HEK293 (cell line): ENCODE data around the gene TET1.

Experiments
- HOXA7 ChIP-seq: sonication (generic); formaldehyde crosslinking; IDR thresholded peaks from 2 replicates; pipeline ENCODE4 v1.8.1; 2022; ENCODE audit warnings: missing genetic modification reagents, borderline replicate concordance
- IKZF3 ChIP-seq: fragments of 450-650 bp; IDR thresholded peaks from 2 replicates; pipeline ENCODE4 v1.5.0; 2018; ENCODE audit warnings: missing biosample characterization, mild to moderate bottlenecking, missing genetic modification characterization, moderate library complexity
- KLF17 ChIP-seq: fragments of 450-650 bp; formaldehyde crosslinking; IDR thresholded peaks from 2 replicates; pipeline ENCODE4 v1.5.1; 2016; ENCODE audit warnings: missing biosample characterization, missing genetic modification characterization
- KLF9 ChIP-seq: fragments of 450-650 bp; formaldehyde crosslinking; IDR thresholded peaks from 2 replicates; pipeline ENCODE4 v1.5.1; 2016; ENCODE audit warnings: missing biosample characterization, missing genetic modification characterization, low read depth
- PRDM1 ChIP-seq: fragments of 450-650 bp; formaldehyde crosslinking; IDR thresholded peaks from 2 replicates; pipeline ENCODE4; 2016; ENCODE audit warnings: missing biosample characterization, missing genetic modification characterization
- PRDM10 ChIP-seq: fragments of 450-650 bp; formaldehyde crosslinking; IDR thresholded peaks from 2 replicates; pipeline ENCODE4 v1.5.1; 2016; ENCODE audit warnings: missing biosample characterization, missing genetic modification characterization
- SCRT2 ChIP-seq: fragments of 450-650 bp; formaldehyde crosslinking; IDR thresholded peaks from 2 replicates; pipeline ENCODE4 v1.5.1; 2016; ENCODE audit warnings: missing biosample characterization, missing genetic modification characterization
- SETDB1 ChIP-seq: IDR thresholded peaks from one replicate; pipeline ENCODE4 v1.6.1; 2017; ENCODE audit warnings: mild to moderate bottlenecking, low read length, moderate library complexity, mixed read lengths; ENCODE audit not compliant: insufficient read length
- ZBTB10 ChIP-seq: fragments of 450-650 bp; formaldehyde crosslinking; IDR thresholded peaks from 2 replicates; pipeline ENCODE4 v1.5.1; 2016; ENCODE audit warnings: missing biosample characterization, missing genetic modification characterization
- ZBTB6 ChIP-seq: fragments of 450-650 bp; formaldehyde crosslinking; IDR thresholded peaks from 2 replicates; pipeline ENCODE4 v1.5.1; 2017; ENCODE audit warnings: missing biosample characterization, missing genetic modification characterization
- ZBTB8A ChIP-seq: fragments of 450-650 bp; formaldehyde crosslinking; IDR thresholded peaks from 2 replicates; pipeline ENCODE4 v1.5.1; 2016; ENCODE audit warnings: missing biosample characterization, missing genetic modification characterization
- ZFP69B ChIP-seq: fragments of 450-650 bp; formaldehyde crosslinking; IDR thresholded peaks from 2 replicates; pipeline ENCODE4 v1.5.1; 2016; ENCODE audit warnings: missing biosample characterization, missing genetic modification characterization
- ZNF140 ChIP-seq: fragments of 450-650 bp; formaldehyde crosslinking; IDR thresholded peaks from 2 replicates; pipeline ENCODE4 v1.5.1; 2016; ENCODE audit warnings: missing biosample characterization, missing genetic modification characterization
- ZNF280C ChIP-seq: fragments of 450-650 bp; formaldehyde crosslinking; IDR thresholded peaks from 2 replicates; pipeline ENCODE4 v1.5.1; 2016; ENCODE audit warnings: missing biosample characterization, missing genetic modification characterization
- ZNF366 ChIP-seq: fragments of 450-650 bp; formaldehyde crosslinking; conservative IDR thresholded peaks from 2 replicates; pipeline ENCODE4 v1.5.1; 2016; ENCODE audit warnings: missing biosample characterization, missing genetic modification characterization
- ZNF391 ChIP-seq: fragments of 450-650 bp; formaldehyde crosslinking; IDR thresholded peaks from 2 replicates; pipeline ENCODE4 v1.5.1; 2016; ENCODE audit warnings: low read depth, missing biosample characterization, missing genetic modification characterization, borderline replicate concordance
- ZNF394 ChIP-seq: fragments of 450-650 bp; formaldehyde crosslinking; IDR thresholded peaks from 2 replicates; pipeline ENCODE4 v1.5.1; 2016; ENCODE audit warnings: missing biosample characterization, missing genetic modification characterization, mild to moderate bottlenecking, moderate library complexity, borderline replicate concordance
- ZNF544 ChIP-seq: fragments of 450-650 bp; formaldehyde crosslinking; IDR thresholded peaks from 2 replicates; pipeline ENCODE4 v1.5.0; 2017; ENCODE audit warnings: missing biosample characterization, missing genetic modification characterization
- ZNF549 ChIP-seq: fragments of 450-650 bp; IDR thresholded peaks from 2 replicates; pipeline ENCODE4 v1.5.1; 2018; ENCODE audit warnings: missing biosample characterization, missing genetic modification characterization, mild to moderate bottlenecking, inconsistent platforms, moderate library complexity
- ZNF561 ChIP-seq: fragments of 450-650 bp; IDR thresholded peaks from 2 replicates; pipeline ENCODE4 v1.5.1; 2018; ENCODE audit warnings: missing biosample characterization, missing genetic modification characterization, borderline replicate concordance
- ZNF596 ChIP-seq: fragments of 450-650 bp; IDR thresholded peaks from 2 replicates; pipeline ENCODE4 v1.5.0; 2018; ENCODE audit warnings: missing biosample characterization, mild to moderate bottlenecking, missing genetic modification characterization, moderate library complexity
- ZNF610 ChIP-seq: fragments of 450-650 bp; formaldehyde crosslinking; IDR thresholded peaks from 2 replicates; pipeline ENCODE4 v1.5.1; 2016; ENCODE audit warnings: missing biosample characterization, missing genetic modification characterization, borderline replicate concordance
- ZNF624 ChIP-seq: fragments of 450-650 bp; formaldehyde crosslinking; IDR thresholded peaks from 2 replicates; pipeline ENCODE4 v1.5.1; 2017; ENCODE audit warnings: missing biosample characterization, missing genetic modification characterization
- ZNF654 ChIP-seq: fragments of 450-650 bp; formaldehyde crosslinking; IDR thresholded peaks from 2 replicates; pipeline ENCODE4 v1.5.1; 2016; ENCODE audit warnings: low read depth, missing biosample characterization, missing genetic modification characterization
- ZNF658 ChIP-seq: fragments of 450-650 bp; formaldehyde crosslinking; IDR thresholded peaks from 2 replicates; pipeline ENCODE4; 2016; ENCODE audit warnings: missing biosample characterization, missing genetic modification characterization
- ZNF677 ChIP-seq: fragments of 450-650 bp; IDR thresholded peaks from 2 replicates; pipeline ENCODE4 v1.5.0; 2018; ENCODE audit warnings: missing biosample characterization, mild to moderate bottlenecking, missing genetic modification characterization, moderate library complexity
- ZSCAN30 ChIP-seq: fragments of 450-650 bp; IDR thresholded peaks from 2 replicates; pipeline ENCODE4 v1.5.1; 2018; ENCODE audit warnings: missing biosample characterization, mild to moderate bottlenecking, missing genetic modification characterization, moderate library complexity

Gene TET1

GRCh38 chr10:68560186-68560942 is at the start of gene TET1 (continued):
- TF ChIP-seq ZNF394 (peak; percentile 37; the same call in 1 of the 2 replicates), PRDM10 (peak; percentile 64; the same call in 1 of the 2 replicates), ZNF280C (tag by site-specific recombination) (no peak), ZSCAN30 (no peak; the same call in 1 of the 2 replicates), ZBTB6 (tag by site-specific recombination) (peak; percentile 33; the same call in 1 of the 2 replicates), ZNF561 (no peak), KLF17 (tag by site-specific recombination) (peak; percentile 33; the same call in 1 of the 2 replicates), SETDB1 (no peak), KLF9 (tag by site-specific recombination) (0 out of 2 replicates have a peak, but pooled peaks have one; percentile 10), ZNF654 (tag by site-specific recombination) (no peak), ZBTB10 (peak; percentile 92), ZNF658 (tag by site-specific recombination) (no peak), ZNF677 (tag by site-specific recombination) (no peak), IKZF3 (peak; percentile 42; the same call in 1 of the 2 replicates), ZNF549 (tag by site-specific recombination) (no peak), ZNF624 (tag by site-specific recombination) (no peak), ZNF610 (tag by site-specific recombination) (0 out of 2 replicates have a peak, but pooled peaks have one; percentile 42), ZNF596 (tag by site-specific recombination) (peak; percentile 27; the same call in 1 of the 2 replicates), ZFP69B (tag by site-specific recombination) (no peak), HOXA7 (CRISPR knock-in tag) (no peak), PRDM1 (no peak), ZBTB8A (tag by site-specific recombination) (peak; percentile 82), ZNF366 (tag by site-specific recombination) (no peak), ZNF140 (no peak), ZNF544 (tag by site-specific recombination) (no peak), SCRT2 (no peak), ZNF391 (tag by site-specific recombination) (peak; percentile 10; the same call in 1 of the 2 replicates)
